ENCODE measurements around the gene TRIM52. TPM values are rescaled to one million over a fixed set of nuclear protein-coding genes. Genes with fewer than 3 reads are reported as not detected.

TRIM52 gene
- total and polyA plus RNA-seq, 2 of the 13 experiments (the other 11 are each of a cell fraction or from before 2014, with no cell fraction given), result 7.2 to 11.6 TPM

DNA sequence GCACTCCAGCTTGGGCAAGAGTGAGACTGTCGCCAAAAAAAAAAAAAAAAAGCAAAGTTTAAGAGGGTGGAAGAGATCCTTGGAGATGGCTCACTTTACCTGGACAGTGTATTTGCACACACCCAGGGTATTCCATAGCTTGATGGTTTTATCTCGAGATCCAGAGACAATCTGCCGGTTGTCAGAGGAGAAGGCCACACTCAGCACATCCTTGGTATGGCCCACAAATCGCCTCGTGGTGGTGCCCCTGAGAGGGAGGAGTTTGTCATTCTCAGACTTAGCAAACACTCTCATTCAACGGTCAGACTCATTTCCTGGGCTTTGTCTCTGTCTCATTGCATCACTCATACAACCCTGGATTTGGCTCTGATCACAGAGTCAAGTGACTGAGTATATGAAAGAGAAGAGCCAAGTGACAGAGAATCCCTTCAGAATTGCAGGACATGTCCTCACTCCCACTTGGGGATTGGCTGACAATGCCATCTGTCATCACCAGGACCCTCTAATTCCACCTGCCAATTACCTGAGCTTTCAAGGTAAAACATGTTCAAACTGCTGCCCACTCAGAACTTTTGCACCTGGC is 19.5 kb downstream of the TRIM52 start:
- Histone ChIP-seq H3K4me3 (replicated peaks in 1 of 3; ENCODE audit: insufficient read depth in 1 of 3, low read depth in 2 of 3, low read length in 3 of 3) (peak overlapping the region; percentile 91 to 94 (median 92)), H3K9me3 (ENCODE audit: low read length) (no peaks in the 10 kb centered on the region), H3K79me2 (ENCODE audit: insufficient read depth, low read length) (peaks cover 43% of the 10 kb centered on the region), H3K27ac (ENCODE audit: extremely low read length, insufficient read depth, low read length) (peak overlapping the region; percentile 98), H3K9ac (ENCODE audit: insufficient read depth, low read depth, low read length) (peak overlapping the region; percentile 96), H2AFZ (ENCODE audit: low read length) (no peak overlapping the region), H4K20me1 (ENCODE audit: insufficient read depth, low read length) (peaks cover 60% of the 10 kb centered on the region), H3K36me3 (replicated peaks in 1 of 2; ENCODE audit: control insufficient read depth in 1 of 2, insufficient read depth in 2 of 2, low read length in 2 of 2) (peaks cover 21 to 56% of the 10 kb centered on the region in 2 experiments), H3K4me2 (ENCODE audit: low read depth, low read length) (peak overlapping the region; percentile 93), H3K4me1 (ENCODE audit: insufficient read depth, low read length) (peaks cover 42% of the 10 kb centered on the region), H3K27me3 (ENCODE audit: control insufficient read depth in 1 of 2, insufficient read depth in 2 of 2, low read length in 2 of 2) (no peaks in the 10 kb centered on the region; a peak in 1 of 5 replicates)
- WGBS (ENCODE audit: low lambda C conversion rate), result 42% methylated on average over 5 of the region's 6 CpGs
- BruUV-seq (replicated peaks), result no TSS peak
- ATAC-seq, result peak; percentile 21
- POLR2A ChIA-PET, result interaction anchor here (0.8 to 8.4 kb wide), 5 partner anchors 8 to 19 kb away, joined by 3 to 102 read pairs (median 41); partner anchors contain the start of genes TRIM41 and TRIM52
- peak; percentile 90 for DNase-seq (ENCODE audit: low spot score)
- in situ Hi-C loops (cut with HindIII; ENCODE audit: extremely low pct_ligation_motif_present, low pct_unique_long_range_greater_than_20kb), result no loop called here
- CTCF ChIA-PET (ENCODE audit: low intra/inter-chr PET ratio, low total read pairs), result no interaction called here
- peak; percentile 92 for FAIRE-seq
- intact Hi-C loops (cut with micrococcal nuclease; ENCODE audit: unreplicated experiment), result no loop called here
- TF ChIP-seq CEBPB (IDR thresholded peaks at IDR 0.05; ENCODE audit: borderline replicate concordance, low read depth, low read length) (peak; percentile 90), SP5 (CRISPR knock-in tag; IDR thresholded peaks at IDR 0.05; ENCODE audit: borderline replicate concordance, low read depth) (peak; percentile 37; the same call in 1 of the 2 replicates), HNRNPLL (IDR thresholded peaks at IDR 0.05; ENCODE audit: low read depth, low read length, poor library complexity, severe bottlenecking) (no peak), POLR2A (IDR thresholded peaks at IDR 0.05; ENCODE audit: insufficient read depth in 1 of 2, low read depth in 2 of 2, low read length in 2 of 2) (peak; percentile 25 to 56; a peak in 3 of 4 replicates), ZNF33A (CRISPR knock-in tag; IDR thresholded peaks at IDR 0.05; ENCODE audit: borderline replicate concordance) (no peak), ZNF451 (CRISPR knock-in tag; IDR thresholded peaks at IDR 0.05) (no peak), ZFX (CRISPR knock-in tag; IDR thresholded peaks at IDR 0.05; ENCODE audit: low read depth) (peak; percentile 26; the same call in 1 of the 2 replicates), ATF7 (IDR thresholded peaks at IDR 0.05) (peak; percentile 47; the same call in 1 of the 2 replicates), ATF7 (CRISPR knock-in tag; IDR thresholded peaks at IDR 0.05) (no peak), ATF2 (CRISPR knock-in tag; IDR thresholded peaks at IDR 0.05) (0 out of 2 replicates have a peak, but pooled peaks have one; percentile 45), POLR2AphosphoS5 (IDR thresholded peaks at IDR 0.05; ENCODE audit: low read depth, low read length) (peak; percentile 31; the same call in 1 of the 2 replicates), GABPB1 (CRISPR knock-in tag; IDR thresholded peaks at IDR 0.05) (0 out of 2 replicates have a peak, but pooled peaks have one; percentile 21), HNF4G (IDR thresholded peaks at IDR 0.05; ENCODE audit: borderline replicate concordance, low read depth, low read length) (no peak), HNF4G (CRISPR knock-in tag; IDR thresholded peaks at IDR 0.05; ENCODE audit: borderline replicate concordance, low read depth) (no peak), NCOA5 (CRISPR knock-in tag; IDR thresholded peaks at IDR 0.05) (no peak), MAX (IDR thresholded peaks at IDR 0.05) (peak; percentile 35; the same call in 1 of the 2 replicates), HDAC1 (CRISPR knock-in tag; IDR thresholded peaks at IDR 0.05) (peak; percentile 13; the same call in 1 of the 2 replicates), ZFYVE20 (CRISPR knock-in tag; IDR thresholded peaks at IDR 0.05; ENCODE audit: borderline replicate concordance, low read depth) (no peak)
- TF ChIP-seq, protein P1, sequence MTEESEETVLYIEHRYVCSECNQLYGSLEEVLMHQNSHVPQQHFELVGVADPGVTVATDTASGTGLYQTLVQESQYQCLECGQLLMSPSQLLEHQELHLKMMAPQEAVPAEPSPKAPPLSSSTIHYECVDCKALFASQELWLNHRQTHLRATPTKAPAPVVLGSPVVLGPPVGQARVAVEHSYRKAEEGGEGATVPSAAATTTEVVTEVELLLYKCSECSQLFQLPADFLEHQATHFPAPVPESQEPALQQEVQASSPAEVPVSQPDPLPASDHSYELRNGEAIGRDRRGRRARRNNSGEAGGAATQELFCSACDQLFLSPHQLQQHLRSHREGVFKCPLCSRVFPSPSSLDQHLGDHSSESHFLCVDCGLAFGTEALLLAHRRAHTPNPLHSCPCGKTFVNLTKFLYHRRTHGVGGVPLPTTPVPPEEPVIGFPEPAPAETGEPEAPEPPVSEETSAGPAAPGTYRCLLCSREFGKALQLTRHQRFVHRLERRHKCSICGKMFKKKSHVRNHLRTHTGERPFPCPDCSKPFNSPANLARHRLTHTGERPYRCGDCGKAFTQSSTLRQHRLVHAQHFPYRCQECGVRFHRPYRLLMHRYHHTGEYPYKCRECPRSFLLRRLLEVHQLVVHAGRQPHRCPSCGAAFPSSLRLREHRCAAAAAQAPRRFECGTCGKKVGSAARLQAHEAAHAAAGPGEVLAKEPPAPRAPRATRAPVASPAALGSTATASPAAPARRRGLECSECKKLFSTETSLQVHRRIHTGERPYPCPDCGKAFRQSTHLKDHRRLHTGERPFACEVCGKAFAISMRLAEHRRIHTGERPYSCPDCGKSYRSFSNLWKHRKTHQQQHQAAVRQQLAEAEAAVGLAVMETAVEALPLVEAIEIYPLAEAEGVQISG (CRISPR knock-in tag; IDR thresholded peaks at IDR 0.05), result peak; percentile 37; the same call in 1 of the 2 replicates
- TF ChIP-seq, protein P2, sequence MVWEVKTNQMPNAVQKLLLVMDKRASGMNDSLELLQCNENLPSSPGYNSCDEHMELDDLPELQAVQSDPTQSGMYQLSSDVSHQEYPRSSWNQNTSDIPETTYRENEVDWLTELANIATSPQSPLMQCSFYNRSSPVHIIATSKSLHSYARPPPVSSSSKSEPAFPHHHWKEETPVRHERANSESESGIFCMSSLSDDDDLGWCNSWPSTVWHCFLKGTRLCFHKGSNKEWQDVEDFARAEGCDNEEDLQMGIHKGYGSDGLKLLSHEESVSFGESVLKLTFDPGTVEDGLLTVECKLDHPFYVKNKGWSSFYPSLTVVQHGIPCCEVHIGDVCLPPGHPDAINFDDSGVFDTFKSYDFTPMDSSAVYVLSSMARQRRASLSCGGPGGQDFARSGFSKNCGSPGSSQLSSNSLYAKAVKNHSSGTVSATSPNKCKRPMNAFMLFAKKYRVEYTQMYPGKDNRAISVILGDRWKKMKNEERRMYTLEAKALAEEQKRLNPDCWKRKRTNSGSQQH (CRISPR knock-in tag; IDR thresholded peaks at IDR 0.05; ENCODE audit: low read depth), result peak; percentile 43; the same call in 1 of the 2 replicates

All from HepG2 (cell line).